ENCODE data around the gene GCK.

- TF ChIP-seq CTCF (IDR thresholded peaks at IDR 0.05) (no peak), POLR2A (IDR thresholded peaks at IDR 0.05) (no peak)
Observed at GRCh38 chr7:44215531-44215930, 26.3 kb upstream of the GCK start.

Measured in Peyer's patch (tissue), 4 donors.